CD4-positive, alpha-beta T cell treated with Interferon alpha-2 for 1 hour (primary cell): Measurements from ENCODE around the gene GPR37.

Source experiments
- DNase-seq, 2 donors: peaks; one replicate each; pipeline ENCODE4 v3.0.0-alpha.2; 2020 to 2022

Gene GPR37

DNA sequence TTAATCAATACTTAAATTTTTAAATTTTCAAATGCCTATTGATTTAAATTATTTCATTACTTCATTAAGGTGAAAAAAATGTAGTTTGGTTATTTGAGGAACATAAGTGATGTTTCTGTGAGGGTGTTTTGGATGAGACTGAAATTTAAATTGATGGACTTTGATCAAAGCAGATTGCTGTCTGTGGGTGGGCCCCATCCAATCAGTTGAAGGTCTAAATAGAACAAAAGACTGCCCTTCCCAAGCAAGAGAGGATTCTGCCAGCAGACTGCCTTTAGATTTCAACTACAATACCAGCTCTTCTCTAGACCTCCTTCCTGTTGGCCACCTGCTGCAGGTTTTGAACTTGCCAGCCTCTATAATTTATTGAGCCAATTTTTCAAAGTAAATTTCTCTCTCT, 14.5 kb upstream of the GPR37 start:
- no peak for DNase-seq

- DNase-seq, result no peak
These were observed 14.0 kb upstream of the GPR37 start for GRCh38 chr7:124779620-124780019.

DNA sequence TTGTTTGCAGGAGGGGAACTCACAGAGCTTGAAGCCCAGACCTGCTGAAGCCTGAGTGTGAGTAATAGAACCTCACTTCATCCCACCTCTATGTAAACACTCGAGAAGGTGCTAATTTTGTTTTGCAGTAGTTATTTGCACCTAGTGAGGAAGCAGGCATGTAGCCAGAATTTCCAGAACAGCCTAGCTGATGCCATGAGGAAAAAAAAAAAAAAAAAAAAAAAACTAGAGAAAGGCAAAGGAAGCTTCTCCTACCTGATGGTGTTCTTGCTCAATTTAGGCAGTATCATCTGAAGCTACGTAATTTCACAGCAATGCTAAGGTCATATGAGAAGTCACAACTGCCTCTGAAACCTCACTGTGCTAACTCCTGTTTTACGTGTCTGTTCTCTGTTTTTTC, 13.6 kb upstream of the GPR37 start:
- DNase-seq, result no peak

DNA sequence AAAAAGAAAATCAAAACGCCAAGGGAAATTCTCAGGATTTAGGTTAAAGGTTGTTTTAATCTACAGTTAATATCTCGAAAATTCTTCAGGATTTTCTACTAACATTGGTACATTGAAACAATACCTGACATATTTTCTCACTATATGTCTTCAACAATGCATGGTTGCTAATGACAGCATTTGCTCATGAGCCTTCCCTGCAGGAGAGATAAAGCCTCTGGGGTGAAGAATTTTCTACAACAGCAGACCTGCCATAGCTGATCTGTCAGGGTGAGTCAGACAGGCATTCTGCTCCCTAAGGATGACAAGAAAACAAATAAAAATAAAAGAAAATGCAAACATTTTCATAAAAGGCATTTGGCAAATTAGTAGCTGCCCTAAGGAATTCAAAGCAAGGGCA, 11.7 kb upstream of the GPR37 start:
- no peak for DNase-seq

DNA sequence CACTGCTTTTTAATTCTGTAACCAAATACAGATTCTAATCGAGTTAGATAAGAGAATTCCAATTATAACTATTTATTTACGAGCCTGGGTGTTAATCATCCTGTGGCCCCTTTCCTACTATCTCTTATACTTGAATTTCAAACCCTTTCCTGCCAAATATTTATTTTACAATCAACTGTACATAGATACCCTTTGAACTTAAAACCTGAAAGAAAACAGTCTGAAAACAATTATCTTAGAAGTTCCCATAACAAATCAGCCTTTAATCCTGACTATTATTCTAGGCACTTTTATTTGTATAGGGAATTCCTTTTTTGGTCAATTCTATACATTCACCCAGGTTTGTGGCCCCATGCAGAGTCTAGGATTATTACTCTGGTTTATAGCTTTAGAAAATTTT, 10.6 kb upstream of the GPR37 start:
- DNase-seq, result no peak

- DNase-seq, result no peak
These were observed 9.8 kb upstream of the GPR37 start for GRCh38 chr7:124775422-124775821.

GRCh38 chr7:124773938-124774337, 8.3 kb upstream of the GPR37 start:
- no peak for DNase-seq

DNA sequence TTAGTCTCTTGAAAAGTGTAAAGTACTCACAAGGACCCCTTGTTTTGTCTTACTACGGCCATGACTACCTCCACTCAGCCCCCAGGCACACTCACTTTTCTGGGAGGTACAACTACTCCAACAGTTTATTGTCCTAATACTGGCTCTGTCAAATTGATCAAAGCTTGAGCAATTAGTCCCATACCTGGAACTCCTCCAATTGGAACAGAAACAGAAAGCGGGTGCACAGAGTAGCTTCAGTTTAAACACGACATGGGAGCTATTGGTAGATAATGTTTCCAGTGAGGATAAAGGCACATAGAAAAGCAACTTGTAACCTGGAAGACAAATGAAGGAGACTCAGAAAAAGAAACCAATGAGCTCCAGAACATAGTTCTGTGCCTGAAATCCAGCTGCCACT, 7.7 kb upstream of the GPR37 start:
- no peak for DNase-seq

DNA sequence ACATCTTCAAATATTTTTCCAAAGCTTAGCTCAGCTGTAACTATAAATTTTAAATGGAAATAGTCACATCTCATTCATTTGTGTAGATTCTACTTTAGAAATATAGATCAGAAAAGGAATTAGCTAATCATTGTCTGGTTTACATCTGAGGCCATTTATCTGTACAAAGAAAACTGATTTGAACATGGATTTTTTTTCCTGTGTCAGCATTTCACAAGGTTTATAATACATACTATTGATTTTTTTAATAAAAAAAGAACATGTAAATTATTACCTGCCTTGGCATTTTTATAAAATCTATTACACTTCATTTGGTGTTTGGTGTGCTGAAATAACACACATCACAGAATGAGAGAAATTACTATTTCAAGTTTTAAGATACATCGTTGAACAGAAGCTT, 3.5 kb upstream of the GPR37 start:
- DNase-seq, result no peak

DNA sequence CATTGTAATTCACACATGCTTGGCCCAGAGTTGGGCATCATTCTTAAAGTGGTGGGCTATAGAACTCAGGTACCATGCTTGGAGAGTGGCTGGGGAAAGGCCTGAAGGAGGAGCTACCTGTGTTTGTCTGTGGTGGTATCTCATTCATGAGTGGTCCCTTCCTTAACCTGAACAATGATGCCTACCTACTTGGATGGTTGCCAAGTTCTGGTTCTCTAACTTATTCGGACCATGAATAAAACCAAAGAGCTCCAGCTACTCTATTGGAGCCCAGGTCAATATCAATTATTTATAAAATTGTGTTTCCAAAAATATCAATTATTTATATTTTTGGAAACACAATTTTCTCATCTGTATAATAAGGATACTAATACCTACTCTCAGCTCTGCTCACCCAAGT, 2.9 kb upstream of the GPR37 start:
- no peak for DNase-seq

- peak in 1 of 2 donors; percentile 7 for DNase-seq
These were observed 668 bp downstream of the GPR37 start for GRCh38 chr7:124764847-124765400.

DNA sequence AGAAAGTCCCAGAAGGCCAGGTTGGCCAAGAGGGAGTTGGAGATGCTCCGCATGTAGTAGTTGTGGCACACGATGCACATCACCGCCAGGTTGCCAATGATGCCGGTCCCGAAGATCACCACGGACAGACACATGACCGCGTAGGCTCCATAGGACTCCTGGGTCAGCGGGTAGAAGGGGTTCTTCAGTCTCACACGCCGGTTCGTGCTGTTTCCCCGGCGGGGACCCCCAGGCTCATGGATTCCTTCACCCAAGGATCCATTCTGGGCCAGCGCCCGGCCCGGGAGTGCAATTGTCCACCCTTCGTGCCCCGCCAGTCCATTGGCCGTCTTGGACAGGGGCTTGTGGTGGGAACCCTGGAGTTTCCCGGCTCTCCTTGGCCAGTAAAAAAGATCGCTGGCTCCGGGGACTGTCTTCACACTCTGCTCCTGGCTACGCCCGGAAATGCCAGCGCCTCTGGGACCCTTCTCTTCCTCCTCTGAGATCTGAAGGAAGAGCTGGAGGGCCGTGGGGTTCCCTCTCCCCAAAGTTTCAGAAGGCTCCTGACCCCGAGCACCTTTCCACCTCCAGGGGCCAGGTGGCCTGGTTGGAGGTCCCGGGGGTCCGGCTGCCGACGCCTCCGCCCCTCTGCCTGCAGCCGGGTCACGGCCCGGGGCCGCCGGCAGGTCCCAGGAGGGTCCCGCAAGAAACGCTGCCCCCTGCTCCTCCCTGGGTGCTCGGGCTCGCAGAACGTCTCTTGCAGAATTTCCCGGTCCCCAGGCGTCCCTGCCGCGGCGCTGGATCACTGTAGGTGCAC, 1.3 kb downstream of the GPR37 start:
- no peak for DNase-seq

- no peak for DNase-seq
These were observed 2.9 kb downstream of the GPR37 start for GRCh38 chr7:124762611-124763143.

- no peak for DNase-seq
These were observed 4.4 kb downstream of the GPR37 start for GRCh38 chr7:124761164-124761715.

GRCh38 chr7:124758327-124758726, 7.3 kb downstream of the GPR37 start:
- no peak for DNase-seq

DNA sequence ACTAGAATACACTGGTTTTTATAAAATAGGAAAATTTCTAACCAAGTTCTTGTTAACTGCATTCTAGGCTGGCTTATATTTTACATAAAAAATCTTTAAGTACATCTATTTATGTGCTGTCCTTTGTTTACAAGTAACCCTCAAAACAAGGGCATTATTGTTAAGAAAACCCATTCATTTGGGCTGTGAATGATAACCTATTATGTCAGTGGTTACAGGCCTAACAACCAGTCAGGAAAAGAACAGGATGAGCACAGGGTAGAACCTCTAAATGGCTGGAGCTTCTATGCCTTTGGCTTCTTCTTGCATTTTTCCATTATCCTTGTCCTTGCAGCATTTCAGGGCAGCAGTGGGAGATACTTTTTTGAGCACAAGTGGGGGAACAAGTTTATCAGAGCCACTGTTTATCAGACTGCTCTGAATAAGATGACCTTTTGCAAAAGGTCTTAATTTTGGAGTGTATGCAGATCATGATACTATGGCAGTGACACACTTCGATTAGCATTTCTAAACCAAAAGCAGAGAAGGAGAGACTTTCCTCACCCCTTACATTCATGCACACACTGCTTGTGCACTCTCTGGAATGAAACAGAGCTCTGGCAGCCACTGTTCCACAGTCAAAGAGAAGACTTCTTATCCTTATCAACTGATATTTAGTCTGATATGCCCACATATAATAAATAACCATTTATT, 10.9 kb downstream of the GPR37 start:
- DNase-seq, result no peak

DNA sequence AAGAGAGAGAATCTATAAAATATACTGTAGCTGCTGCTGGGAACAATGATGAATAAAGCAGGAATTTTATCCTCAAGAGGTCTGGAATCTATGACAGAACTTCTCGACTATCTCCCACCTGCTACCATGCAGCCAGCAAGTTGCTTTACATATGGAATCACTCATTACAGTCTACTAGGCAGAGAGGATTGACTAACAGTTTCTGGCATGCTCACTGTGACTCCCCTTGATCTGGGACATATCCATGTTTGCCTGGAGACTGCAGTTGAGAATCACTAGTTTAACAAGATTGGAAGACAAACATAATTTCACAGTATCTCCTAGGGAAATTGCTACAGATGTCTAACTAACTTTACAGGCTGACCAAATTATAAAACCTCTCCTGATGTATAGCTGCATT, 13.3 kb downstream of the GPR37 start:
- no peak for DNase-seq

DNA sequence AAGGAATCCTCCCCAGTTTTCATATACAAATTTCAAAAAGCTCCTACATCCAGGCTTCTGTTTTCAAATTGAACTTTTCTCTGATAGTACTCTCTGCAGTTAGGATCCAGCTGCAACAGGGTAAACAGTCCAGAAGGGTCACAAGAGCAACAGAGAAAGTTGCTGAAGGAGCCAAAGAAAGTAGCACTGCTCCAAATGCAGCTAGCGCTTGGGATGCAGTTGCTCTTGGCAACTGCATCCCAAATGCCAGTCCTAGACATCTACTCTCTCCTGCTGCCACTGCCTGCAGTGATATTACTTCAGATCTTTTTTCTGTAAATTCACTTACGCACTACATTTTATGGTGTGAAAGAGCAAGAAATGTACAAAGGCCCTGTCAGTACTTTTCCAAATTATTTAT, 14.6 kb downstream of the GPR37 start:
- DNase-seq, result no peak

GRCh38 chr7:124747072-124747471, 18.5 kb downstream of the GPR37 start:
- DNase-seq, result no peak

DNA sequence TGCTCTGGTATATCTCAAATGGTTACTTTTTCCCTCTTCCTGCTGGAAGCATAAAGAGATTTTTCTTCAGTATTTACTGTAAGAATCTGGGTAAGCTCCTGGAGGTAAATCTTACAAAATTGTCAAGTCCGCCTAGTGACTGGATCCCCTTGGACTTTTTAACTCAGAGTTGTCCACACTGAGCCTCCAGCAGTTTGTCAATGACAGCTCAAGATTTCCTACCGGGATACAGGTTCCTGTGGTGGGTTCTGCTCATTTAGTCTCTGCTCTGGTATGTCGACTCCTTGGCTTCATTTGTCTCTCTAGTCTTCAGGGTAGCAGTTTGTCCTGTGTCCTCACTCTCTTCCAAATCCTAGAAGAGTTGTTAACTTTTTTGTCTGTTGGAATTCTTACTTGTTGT, 27.0 kb downstream of the GPR37 start:
- no peak for DNase-seq

- no peak for DNase-seq
These were observed 27.8 kb downstream of the GPR37 start for GRCh38 chr7:124737760-124738300.

- DNase-seq, result no peak
These were observed 37.0 kb downstream of the GPR37 start for GRCh38 chr7:124728610-124729009.

DNA sequence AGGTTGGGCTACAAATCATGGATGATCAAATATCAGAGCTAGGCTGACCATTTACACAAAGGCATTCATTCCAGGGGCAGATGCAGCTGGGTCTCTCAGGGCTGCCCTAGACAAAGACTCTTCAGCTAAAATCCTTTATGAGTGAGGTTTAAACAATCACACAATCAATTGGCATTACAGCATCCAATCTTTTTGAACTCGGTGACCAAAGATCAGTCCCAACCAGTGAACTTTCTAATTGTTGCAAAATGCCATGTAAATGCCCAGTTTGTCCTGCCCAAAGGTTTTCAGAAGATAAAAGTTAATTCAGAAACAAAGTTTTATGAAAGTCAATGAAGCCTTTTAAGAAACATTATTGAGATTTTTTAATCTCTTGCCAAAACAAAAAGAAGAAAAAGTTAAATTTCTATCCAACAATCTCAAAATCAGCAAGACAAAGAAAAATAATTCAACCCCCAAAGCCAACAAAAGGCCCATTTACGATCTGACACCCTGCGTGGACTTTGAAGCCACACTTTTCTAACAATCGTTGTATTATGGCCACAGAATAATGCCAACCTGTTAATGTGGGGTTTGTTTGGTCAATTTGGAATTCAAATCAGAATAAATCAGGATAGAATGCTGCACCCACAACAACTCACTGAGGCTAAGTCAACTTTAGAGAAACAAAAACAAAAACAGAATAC, 40.9 kb downstream of the GPR37 start:
- DNase-seq, result no peak
